NCI-H82 treated with DMSO at 0.1 percent for 48 hours (cell line): ENCODE results near the gene DDR1.
"Not testable (repeated sequence)": the region's sequence is repeated elsewhere in the genome, so short reads cannot be mapped to it uniquely, and the experiment has no call there.

ENCODE experiments used
- DNase-seq: peaks from one replicate; lab custom pipeline; 2025; ENCODE audit not compliant: unreplicated experiment; lab: John Stamatoyannopoulos, UW

The DDR1 gene

GRCh38 chr6:30914854-30915590 lies 30.7 kb downstream of the DDR1 start:
- DNase-seq: no peak

GRCh38 chr6:30915591-30915946 lies 31.2 kb downstream of the DDR1 start:
- DNase-seq: peak; percentile 18

- DNase-seq: no peak
Observed at GRCh38 chr6:30917041-30917440, 32.7 kb downstream of the DDR1 start.

- no peak for DNase-seq
Observed at GRCh38 chr6:30917487-30917886, 33.2 kb downstream of the DDR1 start.

GRCh38 chr6:30918670-30919069 lies 34.4 kb downstream of the DDR1 start:
- DNase-seq: no peak

- DNase-seq: no peak
Observed at GRCh38 chr6:30922447-30922852, 38.1 kb downstream of the DDR1 start.

GRCh38 chr6:30924040-30924627 lies 39.8 kb downstream of the DDR1 start:
- not testable (repeated sequence) for DNase-seq

- DNase-seq: no peak
Observed at GRCh38 chr6:30926644-30927043, 42.3 kb downstream of the DDR1 start.

- not testable (repeated sequence) for DNase-seq
Observed at GRCh38 chr6:30927080-30927479, 42.8 kb downstream of the DDR1 start.

GRCh38 chr6:30928677-30929076 lies 44.4 kb downstream of the DDR1 start:
- DNase-seq: no peak

- no peak for DNase-seq
Observed at GRCh38 chr6:30930506-30930905, 46.2 kb downstream of the DDR1 start.

GRCh38 chr6:30931272-30931671 lies 47.0 kb downstream of the DDR1 start:
- DNase-seq: no peak

GRCh38 chr6:30931969-30932645 lies 47.8 kb downstream of the DDR1 start, which contains the start of gene SFTA2:
TSS of gene SFTA2 (minus strand) at chr6:30932170. CDS start at chr6:30932096, 74 bp downstream.
- no peak for DNase-seq

GRCh38 chr6:30932665-30933365 lies 48.5 kb downstream of the DDR1 start:
- no peak for DNase-seq

GRCh38 chr6:30935018-30935417 lies 50.7 kb downstream of the DDR1 start:
- DNase-seq: no peak

- no peak for DNase-seq
Observed at GRCh38 chr6:30937265-30937664, 52.9 kb downstream of the DDR1 start.

GRCh38 chr6:30938730-30939129 lies 54.4 kb downstream of the DDR1 start:
- no peak for DNase-seq

GRCh38 chr6:30939473-30939872 lies 55.2 kb downstream of the DDR1 start:
- DNase-seq: no peak

GRCh38 chr6:30940361-30940986 lies 56.2 kb downstream of the DDR1 start, which contains the start of gene MUCL3:
TSS of gene MUCL3 (plus strand) at chr6:30940973. CDS start at chr6:30941000, 27 bp downstream.
- no peak for DNase-seq

- peak; percentile 34 for DNase-seq
Observed at GRCh38 chr6:30942338-30943060, 58.2 kb downstream of the DDR1 start.
